Measurements from ENCODE around the gene PHF20.
"Not testable (repeated sequence)": the region's sequence is repeated elsewhere in the genome, so short reads cannot be mapped to it uniquely, and the experiment has no call there.

Gene PHF20

DNA sequence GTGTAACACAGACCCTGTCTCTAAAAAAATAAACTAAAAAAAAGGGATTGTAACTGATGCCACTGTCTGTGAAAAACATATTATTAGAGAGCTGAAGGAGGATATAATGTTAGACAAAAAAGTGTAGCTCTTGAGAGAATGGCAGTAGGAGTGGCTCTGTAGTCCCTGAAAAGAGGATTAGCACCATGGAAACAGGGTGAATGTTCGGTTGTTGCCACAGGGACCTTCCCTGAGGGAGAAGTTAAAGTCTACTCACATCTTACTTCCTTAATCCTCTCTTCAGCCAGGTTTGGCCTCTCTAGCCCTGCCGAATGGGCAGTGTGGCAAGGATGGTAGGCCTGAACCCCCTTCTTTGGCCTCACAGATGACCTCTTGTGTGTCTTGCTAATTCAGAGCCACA lies 170.4 kb downstream of the PHF20 start:
- no peak for DNase-seq

DNA sequence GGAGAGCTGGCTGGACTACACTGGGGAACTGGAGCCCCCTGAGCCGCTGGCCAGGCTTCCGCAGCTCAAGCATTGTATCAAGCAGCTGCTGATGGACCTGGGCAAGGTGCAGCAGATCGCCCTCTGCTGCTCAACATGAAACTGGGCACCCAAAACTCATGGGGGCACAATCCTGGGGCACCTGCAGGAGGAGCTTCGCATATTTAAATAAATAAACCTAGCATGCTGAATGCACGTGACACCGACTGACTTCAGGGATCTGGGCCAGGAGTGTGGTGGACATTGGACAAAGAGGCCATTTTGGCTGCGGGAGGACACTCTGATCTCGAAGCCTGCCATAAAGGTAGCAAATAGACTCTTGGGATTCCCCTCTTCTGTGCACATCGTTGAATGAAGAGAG lies 175.7 kb downstream of the PHF20 start:
- peak; percentile 59 to 73 for DNase-seq

DNA sequence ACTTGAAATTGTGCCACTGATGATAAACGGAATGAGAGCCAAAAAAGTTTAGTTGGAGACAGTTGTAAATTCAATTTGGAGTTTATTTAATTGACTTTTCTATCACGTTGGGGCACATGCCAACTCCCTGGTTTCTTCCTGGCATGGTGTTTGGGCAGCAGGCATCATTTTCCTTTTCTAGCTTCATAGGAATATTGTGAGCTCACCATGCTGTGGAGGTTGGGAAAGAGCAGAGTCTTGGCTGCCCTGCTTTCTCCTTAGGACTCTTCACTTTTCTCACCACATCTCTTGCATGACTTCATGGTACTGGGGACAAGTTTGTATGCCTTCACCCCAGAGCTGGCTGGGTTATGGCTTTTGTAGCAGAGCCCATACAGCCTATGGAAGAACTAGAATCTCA lies 176.1 kb downstream of the PHF20 start:
- DNase-seq: no peak

DNA sequence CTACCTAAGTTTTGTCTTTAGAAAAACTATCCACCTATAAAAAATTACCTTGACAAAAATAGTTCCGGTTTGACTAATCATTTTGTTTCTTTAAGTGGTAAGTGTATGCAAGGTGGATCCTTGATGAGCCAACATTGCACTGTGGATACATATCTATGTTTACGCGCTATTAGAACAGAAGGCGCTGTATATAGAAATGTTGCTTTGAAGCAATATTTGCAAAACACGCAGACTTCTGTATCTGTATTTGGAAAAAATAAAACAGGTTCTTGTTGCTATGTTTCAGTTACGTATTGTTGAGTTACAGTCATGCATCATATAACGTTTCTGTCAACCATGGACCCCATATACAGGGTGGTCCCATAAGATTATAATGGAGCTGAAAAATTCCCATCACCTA lies 178.3 kb downstream of the PHF20 start:
- no peak for DNase-seq

DNA sequence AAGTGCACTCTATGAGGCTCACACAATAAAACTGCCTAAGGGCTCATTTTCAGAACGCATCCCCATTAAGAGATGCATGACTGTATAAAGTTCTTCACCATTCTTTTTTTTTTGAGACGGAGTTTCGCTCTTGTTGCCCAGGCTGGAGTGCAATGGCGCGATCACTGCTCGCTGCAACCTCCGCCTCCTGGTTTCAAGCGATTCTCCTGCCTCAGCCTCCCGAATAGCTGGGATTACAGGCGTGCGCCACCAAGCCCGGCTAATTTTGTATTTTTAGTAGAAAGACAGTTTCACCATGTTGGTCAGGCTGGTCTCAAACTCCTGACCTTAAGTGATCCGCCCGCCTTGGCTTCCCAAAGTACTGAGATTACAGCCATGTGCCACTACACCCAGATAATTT lies 180.3 kb downstream of the PHF20 start:
- not testable (repeated sequence) for DNase-seq

DNA sequence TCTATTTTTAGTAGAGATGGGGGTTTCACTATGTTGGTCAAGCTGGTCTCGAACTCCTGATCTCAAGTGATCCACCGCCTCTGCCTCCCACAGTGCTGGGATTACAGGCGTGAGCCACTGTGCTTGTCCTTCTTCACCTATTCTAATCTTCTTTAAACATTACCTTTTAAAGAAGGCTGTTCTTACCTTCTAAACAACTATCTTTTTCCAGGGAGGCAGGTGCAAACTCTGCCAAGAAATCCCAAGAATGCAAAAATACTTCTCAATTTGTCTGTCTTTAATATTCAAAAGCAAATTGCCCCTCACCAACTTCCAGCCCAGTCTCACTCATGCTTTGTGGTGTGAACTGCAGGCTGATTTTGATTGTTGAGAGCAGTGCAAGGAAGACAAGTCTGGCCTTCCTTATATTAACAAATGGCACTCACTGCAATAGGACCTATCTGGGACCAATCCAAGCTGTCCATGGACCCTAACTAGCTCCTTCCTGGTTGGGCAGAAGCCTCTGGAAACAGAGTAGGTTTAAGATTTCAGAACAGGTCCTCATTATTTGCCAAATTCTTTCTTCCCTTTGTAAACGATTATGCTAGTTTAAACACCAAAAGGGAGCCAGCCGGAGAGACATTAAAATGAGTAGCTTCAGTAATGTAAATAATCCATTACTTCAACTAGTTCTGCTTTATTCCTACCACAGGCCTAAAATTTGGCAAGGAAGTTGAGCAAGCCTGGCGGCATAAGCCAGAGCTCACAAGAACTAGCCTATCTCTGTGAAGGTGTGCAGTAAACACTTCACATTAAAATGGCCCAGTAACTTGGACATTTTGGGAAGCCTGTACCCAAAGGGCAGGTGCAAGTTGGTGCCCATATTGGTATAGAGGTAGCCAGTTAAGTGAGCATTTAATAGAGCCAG lies 180.9 kb downstream of the PHF20 start:
- peak in 1 of 2 experiments; percentile 55 for DNase-seq

DNA sequence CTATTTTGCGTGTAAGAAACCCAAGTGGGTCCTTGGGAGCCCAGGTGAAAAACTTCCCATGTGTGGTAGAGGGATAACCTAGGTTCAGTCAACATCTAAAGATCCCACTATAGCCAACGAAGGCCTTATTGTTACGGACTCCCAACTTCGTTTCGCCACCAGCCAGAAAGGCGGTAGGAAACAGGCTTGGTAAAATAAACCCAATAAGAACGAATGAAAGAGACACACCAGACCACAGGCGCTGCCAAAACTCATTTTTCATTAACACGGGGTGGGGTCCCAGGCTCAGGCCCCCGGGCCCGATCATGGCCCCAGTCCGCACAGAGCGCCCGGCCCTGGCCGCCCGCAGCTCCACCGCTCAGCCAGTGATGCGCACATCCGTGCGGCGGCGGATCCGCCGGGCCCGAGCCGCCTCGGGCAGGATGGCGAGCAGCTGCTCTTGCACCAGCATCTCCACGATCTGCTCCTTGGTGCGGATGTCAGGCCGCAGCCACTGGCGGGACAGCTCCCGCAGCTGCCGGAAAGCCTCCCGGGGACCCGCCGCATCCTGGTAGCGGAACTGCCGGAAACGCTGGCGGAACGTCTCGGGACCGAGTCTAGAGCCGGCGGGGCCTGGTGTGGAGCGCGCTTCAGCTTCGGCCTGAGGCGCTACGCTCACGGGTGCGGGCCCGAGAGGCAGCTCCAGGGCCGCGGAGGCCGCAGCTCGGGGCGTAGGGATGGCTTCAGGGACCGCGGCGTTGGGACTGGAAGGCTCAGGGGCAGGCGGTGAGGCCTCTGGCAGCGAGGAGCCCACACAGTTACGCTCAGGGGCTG lies 181.8 kb downstream of the PHF20 start:
- peak; percentile 76 to 78 for DNase-seq

DNA sequence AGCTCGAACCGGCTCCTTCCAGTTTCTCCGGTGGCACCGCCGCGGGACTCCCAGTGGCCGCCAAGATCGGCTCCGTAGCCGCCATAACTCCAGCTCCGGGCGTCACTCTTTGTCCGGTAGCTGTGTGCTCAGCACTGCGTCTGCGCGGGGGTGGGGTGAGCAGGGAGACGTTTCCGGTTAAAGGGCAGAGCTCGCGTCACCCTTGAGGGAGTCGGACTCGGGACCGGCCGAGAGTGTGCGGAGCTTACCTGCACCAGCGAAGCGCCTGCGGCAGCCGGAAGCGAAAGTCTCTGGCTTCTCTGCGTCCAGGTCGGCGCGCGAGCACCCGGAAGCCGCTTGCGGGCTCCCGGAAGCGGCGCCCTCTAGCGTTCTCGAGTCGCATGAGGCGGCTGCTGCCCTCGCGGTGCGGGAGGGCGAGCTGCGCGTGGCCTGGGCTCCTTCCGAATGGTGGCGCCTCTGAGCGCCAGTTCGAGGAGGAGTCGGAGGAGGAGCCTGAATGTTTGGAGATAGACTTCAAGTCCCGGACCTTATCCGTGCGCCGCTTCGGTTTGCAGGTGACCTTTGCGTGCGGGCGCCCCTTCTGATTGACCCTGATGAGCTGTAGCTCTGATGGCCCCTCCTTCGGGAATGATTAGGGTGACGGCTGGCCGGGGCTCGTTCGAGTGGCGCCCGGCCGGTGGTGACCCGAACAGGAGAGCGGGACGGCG lies 182.5 kb downstream of the PHF20 start, which contains the start of gene SCAND1:
SCAND1 (minus strand) TSS at position 303 of the 707 bp plus-strand sequence; CDS start at position 85, 218 bp downstream.
- peak; percentile 100 for DNase-seq

DNA sequence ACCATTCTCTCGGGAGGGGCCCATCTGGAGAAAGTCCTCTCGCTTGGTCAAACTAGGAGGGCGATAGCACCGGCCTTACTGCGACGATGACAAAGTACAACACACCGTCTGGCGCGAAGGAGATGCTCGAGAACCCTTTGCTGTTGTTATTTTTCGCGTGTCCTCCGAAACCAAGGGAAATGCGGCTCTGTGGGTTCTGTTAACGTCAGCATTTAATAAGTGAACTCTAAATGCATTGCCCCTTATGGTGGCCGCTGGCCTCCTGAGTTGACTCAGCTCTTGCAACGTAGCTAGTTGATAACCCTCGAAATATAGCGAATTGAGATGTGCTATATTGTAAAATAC lies 183.1 kb downstream of the PHF20 start:
- peak; percentile 86 to 87 for DNase-seq

DNA sequence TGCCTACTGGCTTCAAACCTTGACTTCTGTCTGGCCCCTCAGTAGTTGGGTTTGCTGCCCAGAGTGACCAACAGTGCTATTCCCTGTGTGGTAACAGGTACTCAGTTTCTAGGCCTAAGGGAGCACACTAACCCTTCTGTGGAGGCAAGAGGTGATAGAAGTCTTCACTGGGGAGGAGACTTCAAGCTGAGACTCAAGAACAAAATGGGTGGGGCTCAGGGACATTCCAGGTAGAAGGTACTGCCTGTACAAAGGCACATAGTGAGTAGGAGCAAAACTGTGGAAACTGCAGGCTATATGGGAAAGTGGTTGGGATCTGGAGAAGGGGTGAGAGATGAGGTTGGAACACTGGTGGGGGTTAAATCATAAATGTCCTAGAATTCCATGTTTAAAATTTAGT lies 184.8 kb downstream of the PHF20 start:
- DNase-seq: no peak

DNA sequence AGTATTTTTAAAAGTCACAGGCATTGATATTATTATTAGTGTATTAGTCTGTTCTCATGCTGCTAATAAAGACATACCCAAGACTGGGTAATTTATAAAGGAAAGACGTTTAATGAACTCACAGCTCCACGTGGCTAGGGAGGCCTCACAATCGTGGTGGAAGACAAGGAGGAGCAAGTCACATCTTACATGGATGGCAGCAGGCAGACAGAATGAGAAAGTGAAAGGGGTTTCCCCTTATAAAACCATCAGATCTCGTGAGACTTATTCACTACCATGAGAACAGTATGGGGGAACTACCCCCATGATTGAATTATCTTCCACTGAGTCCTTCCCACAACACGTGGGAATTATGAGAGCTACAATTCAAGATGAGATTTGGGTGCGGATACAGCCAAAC lies 187.5 kb downstream of the PHF20 start:
- not testable (repeated sequence) for DNase-seq

DNA sequence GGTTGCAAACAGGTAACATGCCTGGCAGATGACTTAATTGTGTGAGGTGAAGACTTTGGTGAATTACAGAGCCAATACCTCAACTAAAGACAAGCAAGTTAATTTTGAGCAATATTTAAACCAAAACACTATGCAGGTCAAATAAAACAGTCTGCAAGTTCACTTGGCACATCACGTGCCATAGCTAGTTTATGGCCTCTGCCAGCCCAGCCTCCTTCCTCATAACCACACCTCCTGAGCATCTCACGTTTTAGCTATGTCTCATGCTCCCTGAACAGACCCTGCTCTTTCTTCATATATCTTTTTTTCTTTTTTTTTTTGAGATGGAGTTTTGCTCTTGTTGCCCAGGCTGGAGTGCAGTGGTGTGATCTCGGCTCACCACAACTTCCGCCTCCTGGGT lies 192.1 kb downstream of the PHF20 start:
- no peak for DNase-seq

DNA sequence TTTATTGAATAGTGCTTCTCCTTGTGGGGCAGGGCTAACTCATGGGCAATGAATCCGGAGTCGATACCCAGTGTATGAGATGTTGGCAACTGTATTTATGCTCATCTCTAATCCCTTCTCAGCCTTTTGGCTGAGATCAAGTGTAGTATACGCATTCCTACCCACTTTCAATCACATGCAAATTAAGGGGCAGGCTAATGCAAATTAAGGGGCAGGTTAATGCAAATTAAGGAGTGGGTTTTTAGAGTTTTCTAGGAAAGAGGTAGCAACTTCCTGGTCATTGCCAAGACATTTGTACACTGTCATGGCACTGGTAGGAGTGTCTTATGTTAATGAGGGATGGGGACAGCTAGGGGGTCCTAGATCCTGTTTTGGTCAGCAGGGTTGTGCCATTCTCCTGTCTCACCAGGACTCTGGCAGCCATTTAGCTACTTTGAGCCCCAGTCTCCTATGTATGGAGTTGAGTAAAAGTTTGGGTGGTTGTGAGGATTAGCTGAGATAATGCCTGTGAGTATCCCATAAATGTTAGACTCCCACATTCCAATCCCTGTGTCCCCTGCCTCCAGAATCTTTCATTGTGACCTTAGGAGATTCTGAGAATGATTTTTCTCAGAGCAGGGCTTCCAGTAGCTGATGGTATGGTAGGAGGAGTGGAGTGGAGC lies 196.3 kb downstream of the PHF20 start, which contains the start of gene CNBD2:
CNBD2 (plus strand) TSS at position 612 of the 662 bp plus-strand sequence. CDS start 173 bp downstream, outside the sequence.
- DNase-seq: no peak

DNA sequence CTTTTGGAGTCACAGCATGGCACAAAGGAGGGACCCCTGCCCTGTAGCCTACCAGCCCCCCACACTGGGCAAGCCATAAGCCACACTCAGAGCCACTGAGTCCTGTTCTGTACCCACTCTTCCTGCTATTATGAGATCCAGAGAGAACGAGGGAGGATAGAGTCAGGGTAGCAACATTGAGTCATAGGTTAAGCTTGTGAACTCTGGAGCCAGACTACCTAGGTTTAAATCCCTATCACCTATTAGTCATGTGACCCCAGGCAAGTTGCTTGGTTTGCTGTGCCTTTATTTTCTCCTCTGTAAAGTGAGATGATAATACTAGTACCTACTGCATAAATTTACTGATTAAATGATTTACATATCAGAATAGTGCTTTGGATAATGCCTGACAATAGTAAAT lies 197.1 kb downstream of the PHF20 start:
- DNase-seq: no peak

DNA sequence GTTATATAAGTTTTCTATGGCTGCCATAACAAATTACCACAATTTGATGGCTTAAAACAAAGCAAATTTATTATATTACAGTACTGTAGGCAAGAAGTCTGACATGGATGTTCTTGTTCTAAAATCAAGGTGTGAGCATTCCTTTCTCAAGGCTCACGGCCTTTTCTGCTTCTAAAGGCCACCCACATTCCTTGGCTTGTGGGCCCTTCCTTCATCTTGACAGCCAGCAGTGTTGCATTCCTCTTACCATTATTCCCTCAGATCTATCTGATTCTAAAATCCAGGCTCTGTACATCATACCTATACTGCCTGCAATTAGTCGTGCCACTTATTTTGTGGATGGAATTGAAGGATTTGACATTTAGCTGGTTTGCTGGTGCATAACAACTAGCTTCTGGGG lies 200.2 kb downstream of the PHF20 start:
- no peak for DNase-seq

DNA sequence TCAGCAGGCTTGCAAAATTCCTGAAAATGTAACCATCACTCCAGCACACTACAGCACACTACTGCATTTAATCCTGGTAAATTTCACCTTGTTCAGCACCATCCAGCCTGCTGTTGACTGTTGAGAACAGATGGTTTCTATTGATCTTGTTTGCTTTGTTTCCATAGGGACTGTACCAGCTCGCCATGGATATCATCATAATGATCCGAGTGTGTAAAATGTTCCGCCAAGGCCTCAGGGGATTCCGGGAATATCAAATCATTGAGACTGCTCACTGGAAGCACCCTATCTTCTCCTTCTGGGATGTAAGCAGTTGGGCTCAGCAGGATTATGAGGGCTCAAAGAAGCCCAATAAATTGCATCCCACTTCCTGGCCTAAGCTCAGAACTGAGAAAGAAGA lies 200.6 kb downstream of the PHF20 start:
- DNase-seq: no peak

DNA sequence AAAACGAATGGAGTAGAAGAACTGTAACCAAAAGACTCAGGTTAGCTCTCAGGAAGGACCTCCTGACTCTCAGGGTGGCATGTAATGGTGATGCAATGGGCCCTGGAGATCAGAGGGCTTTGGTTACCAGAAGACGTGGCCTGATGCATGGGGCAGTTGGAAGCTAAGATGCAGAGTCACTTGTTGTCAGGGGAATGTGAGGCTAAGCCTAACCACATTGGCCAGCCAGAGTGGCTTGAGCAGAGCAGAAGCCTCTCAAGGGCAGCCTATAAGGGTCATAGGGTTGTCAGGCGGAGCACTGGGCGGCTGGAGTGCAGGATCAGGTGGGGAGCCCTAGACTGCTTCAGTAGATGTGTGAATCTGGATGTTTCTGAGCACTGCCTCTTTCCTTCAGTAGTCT lies 202.4 kb downstream of the PHF20 start:
- DNase-seq: no peak

DNA sequence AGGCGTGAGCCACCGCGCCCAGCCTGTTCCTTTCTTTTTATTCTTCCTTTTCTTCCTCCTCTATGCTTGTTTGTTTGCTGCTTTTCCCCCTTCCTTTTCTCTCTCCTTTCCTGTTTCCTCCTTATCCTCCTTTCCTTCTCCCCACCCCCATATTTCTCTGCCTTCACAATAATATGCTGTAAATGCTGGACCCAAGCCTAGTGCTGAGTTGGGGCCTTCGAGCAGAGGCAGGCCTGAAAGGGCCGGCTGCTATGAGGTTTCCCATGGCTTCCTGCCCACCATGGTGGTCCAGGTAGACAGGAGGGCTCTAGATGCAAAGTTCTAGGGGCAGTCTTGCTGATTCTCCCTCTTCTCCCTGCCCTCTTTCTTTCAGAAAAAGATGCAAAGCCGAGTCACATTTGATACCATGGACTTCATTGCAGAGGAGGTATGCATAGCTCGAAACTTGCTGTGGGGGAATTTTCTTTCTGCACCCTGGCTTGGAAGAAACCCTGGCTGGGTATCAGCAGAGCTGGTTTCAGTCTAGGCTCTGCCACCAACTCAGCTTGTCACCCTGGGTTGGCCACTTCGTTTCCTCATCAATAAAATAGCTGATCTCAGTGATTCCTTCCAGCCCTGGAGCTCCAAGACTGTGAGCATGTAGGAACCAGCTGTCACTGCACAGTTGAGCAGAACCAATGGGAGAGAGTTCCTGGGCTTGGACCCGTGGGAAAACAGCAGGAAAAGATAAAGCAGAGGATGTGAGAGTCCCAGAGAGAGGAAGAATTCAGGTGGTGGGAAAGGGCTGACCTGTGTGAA lies 204.0 kb downstream of the PHF20 start:
- no peak for DNase-seq

DNA sequence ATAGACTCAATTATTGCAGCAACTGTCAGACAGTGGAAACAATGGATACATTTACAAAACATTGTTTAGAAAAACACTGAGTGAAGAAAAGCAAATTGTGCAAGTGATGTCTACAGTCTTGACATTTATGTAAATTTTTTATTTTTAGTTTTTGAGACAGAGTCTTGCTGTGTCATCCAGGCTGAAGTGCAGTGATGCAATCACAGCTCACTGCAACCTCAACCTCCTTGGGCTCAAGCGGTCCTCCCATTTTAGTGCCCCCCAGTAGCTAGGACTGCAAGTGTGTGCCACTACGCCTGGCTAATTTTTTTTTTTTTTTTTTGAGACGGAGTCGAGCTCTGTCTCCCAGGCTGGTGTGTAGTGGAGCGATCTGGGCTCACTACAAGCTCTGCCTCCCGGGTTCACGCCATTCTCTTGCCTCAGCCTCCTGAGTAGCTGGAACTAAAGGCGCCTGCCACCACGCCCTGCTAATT lies 206.3 kb downstream of the PHF20 start:
- no peak for DNase-seq

DNA sequence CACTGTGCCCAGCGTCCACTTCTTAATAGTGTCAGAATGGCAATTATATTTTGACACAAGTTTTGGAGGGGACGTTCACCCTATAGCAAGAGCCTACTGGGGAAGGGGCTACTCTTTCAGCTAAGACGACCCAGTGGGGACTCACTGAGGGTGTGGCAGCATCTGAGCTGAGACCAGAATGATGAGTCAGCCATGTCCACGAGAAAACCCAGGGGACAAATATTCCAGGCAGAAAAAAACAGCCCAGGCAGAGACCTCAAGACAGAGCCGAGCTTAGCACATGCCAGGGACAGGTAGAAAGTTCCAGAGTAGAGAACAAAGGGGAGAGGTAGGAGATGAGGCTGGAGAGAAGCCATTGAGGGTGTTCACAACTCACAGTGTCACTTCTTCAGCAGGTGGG lies 207.7 kb downstream of the PHF20 start:
- DNase-seq: no peak

DNA sequence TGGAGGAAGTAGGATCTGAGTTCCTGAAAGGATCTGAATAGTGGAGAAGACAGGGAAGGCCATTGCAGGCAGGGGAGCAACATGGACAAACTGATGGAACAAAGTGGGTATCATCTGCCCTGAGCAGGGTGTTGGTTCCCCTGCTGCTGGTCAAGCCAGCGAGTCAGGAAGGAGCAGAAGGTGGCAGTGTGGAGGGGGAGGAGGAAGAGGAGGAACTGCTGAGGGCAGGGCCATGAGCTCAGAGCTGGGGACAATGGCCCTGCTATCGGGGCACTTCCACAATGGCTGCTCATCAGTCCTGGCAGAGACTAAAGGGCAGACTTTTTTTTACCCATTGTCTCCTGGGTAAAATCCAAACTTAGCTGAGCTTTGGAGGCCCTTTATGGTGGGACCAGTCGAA lies 210.2 kb downstream of the PHF20 start:
- no peak for DNase-seq

DNA sequence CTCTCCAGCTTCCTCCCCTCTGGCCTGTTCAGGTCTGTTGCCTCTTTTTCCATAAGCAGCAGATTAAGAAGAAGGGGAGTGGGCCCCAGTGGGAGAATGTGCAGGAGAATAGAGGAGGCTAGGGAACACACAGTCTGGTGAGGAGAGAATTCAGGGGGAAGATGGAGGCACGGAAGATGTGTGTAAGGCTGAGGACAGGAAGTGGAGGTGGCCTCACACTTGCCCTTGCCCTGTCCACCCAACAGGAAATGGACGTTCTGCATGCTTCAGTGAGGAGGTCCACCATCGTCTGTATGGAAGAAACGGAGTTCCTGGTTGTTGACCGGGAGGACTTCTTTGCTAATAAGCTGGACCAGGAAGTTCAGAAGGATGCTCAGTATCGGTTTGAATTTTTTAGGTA lies 212.6 kb downstream of the PHF20 start:
- DNase-seq: no peak

Measured in SW 1271 (cell line).